Panc1 (cell line): ENCODE measurements around the gene ANO6.

Experiments
- CTCF ChIP-seq: fragments of 450-650 bp; IDR thresholded peaks from 2 replicates; pipeline ENCODE4 v1.5.1; 2017; ENCODE audit warnings: mild to moderate bottlenecking
- POLR2AphosphoS5 ChIP-seq: IDR thresholded peaks from 2 replicates; pipeline ENCODE4 v1.6.1; 2012; ENCODE audit warnings: mild to moderate bottlenecking, low read depth, low read length, moderate library complexity
- SIN3A ChIP-seq: IDR thresholded peaks from 2 replicates; pipeline ENCODE4 v1.6.1; 2012; ENCODE audit warnings: low read depth, mild to moderate bottlenecking, low read length, moderate library complexity, borderline replicate concordance; ENCODE audit not compliant: insufficient read depth
- TCF7L2 ChIP-seq: IDR thresholded peaks from 2 replicates; pipeline ENCODE4 v1.6.1; 2011; ENCODE audit warnings: mild to moderate bottlenecking, low read depth, low read length, inconsistent platforms

DNA sequence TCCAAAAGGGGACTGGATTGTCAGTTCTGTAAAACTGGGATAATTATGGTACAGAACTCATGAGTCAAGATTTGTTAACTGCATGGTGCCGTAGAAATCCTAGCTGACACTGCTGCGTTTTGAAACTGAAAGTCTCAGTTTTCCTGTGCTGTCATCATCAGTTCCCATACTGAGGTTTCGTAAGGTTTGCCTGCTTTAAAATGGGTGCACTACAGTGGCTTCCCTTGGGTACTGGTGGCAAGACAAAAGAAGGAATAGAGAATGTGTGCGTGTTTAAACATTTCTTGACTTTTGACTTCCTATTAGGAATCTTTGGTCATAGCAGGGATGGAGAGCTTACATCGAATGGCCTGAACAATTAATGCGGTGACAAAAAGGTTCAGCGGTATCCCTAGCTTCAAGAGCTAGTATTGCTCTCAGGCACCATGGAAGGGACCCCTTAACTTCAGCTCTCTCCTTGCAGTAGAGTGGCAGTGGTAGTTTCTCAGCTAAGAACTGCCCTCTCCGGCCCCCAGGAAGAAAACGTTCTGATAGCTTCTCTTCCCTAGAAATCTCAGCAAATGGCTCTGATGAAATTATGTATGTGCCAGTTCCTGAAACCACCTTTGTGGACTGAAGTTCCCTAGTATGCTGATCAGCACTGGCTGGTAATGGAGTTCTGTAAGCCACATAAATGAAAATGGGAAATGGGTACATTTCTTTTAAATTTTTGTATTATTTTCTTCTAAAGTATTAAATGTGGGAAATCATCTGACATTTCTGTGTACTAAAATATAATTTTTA, 28.9 kb downstream of the ANO6 start:
- TF ChIP-seq SIN3A = no peak
- no peak for TF ChIP-seq POLR2AphosphoS5
- no peak for TF ChIP-seq CTCF
- TF ChIP-seq TCF7L2 = no peak
